OCI-LY1 (cell line): Measurements from ENCODE around the gene CACNA2D3.

Source experiments
- H2AFZ ChIP-seq: fragments of 200-600 bp; sonication (generic), shearing (Covaris generic); 2 replicates; pipeline ENCODE4 v1.6.0; 2014; ENCODE audit warnings: antibody characterized with exemption, mild to moderate bottlenecking, low read length
- H3F3A ChIP-seq: fragments of 200-600 bp; sonication (generic), shearing (Covaris generic); 2 replicates; pipeline ENCODE4 v1.6.0; 2014; ENCODE audit warnings: mild to moderate bottlenecking, antibody characterized with exemption, low read length, moderate library complexity; ENCODE audit not compliant: insufficient read depth
- H3K27ac ChIP-seq: fragments of 200-600 bp; sonication (generic); 2 replicates; pipeline ENCODE4 v1.5.1; 2014; ENCODE audit warnings: low read length, mixed run types, mild to moderate bottlenecking, low read depth; ENCODE audit not compliant: poor library complexity, severe bottlenecking
- H3K27me3 ChIP-seq: fragments of 200-600 bp; sonication (generic); 2 replicates; pipeline ENCODE4 v1.6.0; 2014; ENCODE audit warnings: antibody characterized with exemption, mild to moderate bottlenecking, low read length, moderate library complexity; ENCODE audit not compliant: insufficient read depth
- H3K36me3 ChIP-seq: fragments of 200-600 bp; sonication (generic); 2 replicates; pipeline ENCODE4 v1.6.1; 2014; ENCODE audit warnings: mild to moderate bottlenecking, antibody characterized with exemption, low read length, moderate library complexity, mixed read lengths; ENCODE audit not compliant: insufficient read depth
- H3K4me1 ChIP-seq: fragments of 200-600 bp; sonication (generic); 2 replicates; pipeline ENCODE4 v1.5.1; 2014; ENCODE audit warnings: mild to moderate bottlenecking, low read length, moderate library complexity; ENCODE audit not compliant: insufficient read depth, severe bottlenecking
- H3K4me2 ChIP-seq: fragments of 200-600 bp; sonication (generic), shearing (Covaris generic); 2 replicates; pipeline ENCODE4 v1.6.1; 2014; ENCODE audit warnings: low read length
- H3K4me3 ChIP-seq: fragments of 200-600 bp; sonication (generic); 2 replicates; pipeline ENCODE4 v1.5.1; 2014; ENCODE audit warnings: low read length, low read depth, mild to moderate bottlenecking, mixed read lengths; ENCODE audit not compliant: poor library complexity, severe bottlenecking
- H3K79me2 ChIP-seq: fragments of 200-600 bp; shearing (Covaris generic); 2 replicates; pipeline ENCODE4 v1.6.1; 2016; ENCODE audit warnings: mixed run types, low read length, mixed read lengths; ENCODE audit not compliant: insufficient read depth
- H3K9ac ChIP-seq: fragments of 200-600 bp; sonication (generic), shearing (Covaris generic); 2 replicates; pipeline ENCODE4 v1.6.1; 2014; ENCODE audit warnings: mild to moderate bottlenecking, low read length, mixed read lengths
- H3K9me2 ChIP-seq: fragments of 200-600 bp; sonication (generic), shearing (Covaris generic); 2 replicates; pipeline ENCODE4 v1.6.1; 2014; ENCODE audit warnings: low read depth, mild to moderate bottlenecking, low read length, mixed read lengths
- H3K9me3 ChIP-seq: fragments of 200-600 bp; shearing (Covaris generic); 2 replicates; pipeline ENCODE4 v1.6.1; 2014; ENCODE audit warnings: low read length, mixed read lengths
- H4K20me1 ChIP-seq: fragments of 200-600 bp; sonication (generic), shearing (Covaris generic); 2 replicates; pipeline ENCODE4 v1.6.0; 2016; ENCODE audit warnings: mild to moderate bottlenecking, low read length; ENCODE audit not compliant: insufficient read depth
- CTCF ChIP-seq: fragments of 200-600 bp; sonication (generic), shearing (Covaris generic); IDR thresholded peaks from 2 replicates; pipeline ENCODE4 v1.5.1; 2017; ENCODE audit warnings: mild to moderate bottlenecking, antibody characterized with exemption, low read length, moderate library complexity, mixed read lengths
- EZH2 ChIP-seq: fragments of 200-600 bp; sonication (generic), shearing (Covaris generic); IDR thresholded peaks from 2 replicates; pipeline ENCODE4 v1.8.0; 2017; ENCODE audit warnings: borderline replicate concordance, mixed run types, mild to moderate bottlenecking, antibody characterized with exemption, low read length, moderate library complexity, mixed read lengths

The CACNA2D3 gene

GRCh38 chr3:54309601-54310000 lies 187.2 kb downstream of the CACNA2D3 start:
- Histone ChIP-seq H3K9me2 (no peaks in the 10 kb centered on the region), H3K27me3 (no peaks in the 10 kb centered on the region), H2AFZ (no peak overlapping the region), H3K4me1 (no peaks in the 10 kb centered on the region), H4K20me1 (no peaks in the 10 kb centered on the region), H3K9me3 (no peaks in the 10 kb centered on the region), H3K36me3 (no peaks in the 10 kb centered on the region), H3K9ac (no peak overlapping the region), H3F3A (no peaks in the 10 kb centered on the region), H3K27ac (no peak overlapping the region), H3K4me3 (no peak overlapping the region), H3K79me2 (no peaks in the 10 kb centered on the region), H3K4me2 (no peak overlapping the region)
- TF ChIP-seq CTCF (no peak), EZH2 (no peak)

- Histone ChIP-seq H3K36me3 (no peaks in the 10 kb centered on the region), H3K27me3 (no peaks in the 10 kb centered on the region), H3K4me3 (no peak overlapping the region), H3K79me2 (no peaks in the 10 kb centered on the region), H3K4me1 (no peaks in the 10 kb centered on the region), H2AFZ (no peak overlapping the region), H3K9ac (no peak overlapping the region), H3K9me2 (no peaks in the 10 kb centered on the region), H3K4me2 (no peak overlapping the region), H3F3A (no peaks in the 10 kb centered on the region), H3K9me3 (no peaks in the 10 kb centered on the region), H4K20me1 (no peaks in the 10 kb centered on the region), H3K27ac (no peak overlapping the region)
- TF ChIP-seq EZH2 (no peak), CTCF (no peak)
These were observed 188.9 kb downstream of the CACNA2D3 start for GRCh38 chr3:54311211-54311747.

- H4K20me1 ChIP-seq: no peaks in the 10 kb centered on the region
- no peaks in the 10 kb centered on the region for H3F3A ChIP-seq
- no peak for TF ChIP-seq EZH2
- TF ChIP-seq CTCF: no peak
- H3K27me3 ChIP-seq: no peaks in the 10 kb centered on the region
- H3K4me3 ChIP-seq: no peak overlapping the region
- H3K9me2 ChIP-seq: no peaks in the 10 kb centered on the region
- H2AFZ ChIP-seq: no peak overlapping the region
- H3K79me2 ChIP-seq: no peaks in the 10 kb centered on the region
- H3K9ac ChIP-seq: no peak overlapping the region
- H3K4me2 ChIP-seq: no peak overlapping the region
- H3K9me3 ChIP-seq: no peaks in the 10 kb centered on the region
- no peak overlapping the region for H3K27ac ChIP-seq
- H3K4me1 ChIP-seq: no peaks in the 10 kb centered on the region
- no peaks in the 10 kb centered on the region for H3K36me3 ChIP-seq
These were observed 190.0 kb downstream of the CACNA2D3 start for GRCh38 chr3:54312156-54312899.
